Right lobe of liver (tissue), 4 donors: ENCODE results near the gene EPHB1.

ENCODE experiments used
- POLR2A ChIP-seq: fragments of 450-650 bp; IDR thresholded peaks from one replicate; pipeline ENCODE4 v1.6.1; 2017; ENCODE audit warnings: antibody characterized with exemption, mild to moderate bottlenecking
- TF ChIP-seq, protein P1 (sequence below), 4 donors: fragments of 200-600 bp in 3 of 4; fragments of 450-650 bp in 1 of 4; IDR thresholded peaks; one replicate each; pipeline versions ENCODE4 v1.5.1 to v1.8.0; 2016 to 2022; ENCODE audit warnings: antibody characterized with exemption in 4 of 4, mild to moderate bottlenecking in 2 of 4
- donor health status: DM: no; HTN: no; CAD: no.
- donor health status: DM: no; HTN: no; CAD: no.
- donor health status: DM: no; HTN: yes; CAD: no.

GRCh38 chr3:135240426-135240825 is 445.4 kb downstream of the EPHB1 start:
- TF ChIP-seq POLR2A, result no peak
- TF ChIP-seq, protein P1, sequence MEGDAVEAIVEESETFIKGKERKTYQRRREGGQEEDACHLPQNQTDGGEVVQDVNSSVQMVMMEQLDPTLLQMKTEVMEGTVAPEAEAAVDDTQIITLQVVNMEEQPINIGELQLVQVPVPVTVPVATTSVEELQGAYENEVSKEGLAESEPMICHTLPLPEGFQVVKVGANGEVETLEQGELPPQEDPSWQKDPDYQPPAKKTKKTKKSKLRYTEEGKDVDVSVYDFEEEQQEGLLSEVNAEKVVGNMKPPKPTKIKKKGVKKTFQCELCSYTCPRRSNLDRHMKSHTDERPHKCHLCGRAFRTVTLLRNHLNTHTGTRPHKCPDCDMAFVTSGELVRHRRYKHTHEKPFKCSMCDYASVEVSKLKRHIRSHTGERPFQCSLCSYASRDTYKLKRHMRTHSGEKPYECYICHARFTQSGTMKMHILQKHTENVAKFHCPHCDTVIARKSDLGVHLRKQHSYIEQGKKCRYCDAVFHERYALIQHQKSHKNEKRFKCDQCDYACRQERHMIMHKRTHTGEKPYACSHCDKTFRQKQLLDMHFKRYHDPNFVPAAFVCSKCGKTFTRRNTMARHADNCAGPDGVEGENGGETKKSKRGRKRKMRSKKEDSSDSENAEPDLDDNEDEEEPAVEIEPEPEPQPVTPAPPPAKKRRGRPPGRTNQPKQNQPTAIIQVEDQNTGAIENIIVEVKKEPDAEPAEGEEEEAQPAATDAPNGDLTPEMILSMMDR (IDR thresholded peaks at IDR 0.05), result peak; percentile 11 to 42 (median 26)
